Embryonic facial prominence (tissue), 1 donor: ENCODE results near the gene ZNF474.

Source experiments
- DNase-seq: peaks from one replicate; pipeline ENCODE4 v3.0.0-alpha.2; 2016; ENCODE audit errors: extremely low spot score

ZNF474 gene

DNA sequence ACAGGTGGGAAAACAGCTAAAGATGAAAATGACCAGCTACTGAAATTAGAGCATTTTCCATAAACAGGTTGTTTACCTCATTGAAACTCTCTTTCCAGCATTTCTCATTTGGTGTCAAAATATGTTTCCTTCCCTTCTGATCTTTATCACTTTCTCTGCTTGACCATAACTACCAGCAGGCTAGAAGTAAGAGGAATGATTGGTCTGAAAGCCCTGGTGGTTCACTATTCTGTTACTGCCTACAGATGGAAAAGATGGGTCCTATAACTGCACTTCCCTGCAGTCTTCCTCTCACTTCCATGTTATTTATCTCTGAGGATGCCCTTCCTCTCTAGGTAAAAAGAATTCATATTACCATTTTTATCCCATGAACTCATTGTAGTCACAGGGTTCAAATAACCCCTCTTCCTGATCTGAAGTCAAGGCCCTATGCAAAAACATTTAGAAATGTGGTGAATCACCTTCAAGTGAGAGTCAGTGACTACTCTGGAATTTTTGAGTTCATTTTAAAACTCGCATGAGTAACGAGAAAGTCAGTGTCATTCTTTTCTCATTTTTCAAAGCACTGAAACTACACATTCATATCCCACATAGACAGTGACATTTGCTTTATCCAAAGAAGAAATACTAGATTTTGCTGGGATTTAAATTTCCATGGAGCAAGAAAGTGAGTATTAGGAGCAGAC, 51.7 kb downstream of the ZNF474 start:
- no peak for DNase-seq

DNA sequence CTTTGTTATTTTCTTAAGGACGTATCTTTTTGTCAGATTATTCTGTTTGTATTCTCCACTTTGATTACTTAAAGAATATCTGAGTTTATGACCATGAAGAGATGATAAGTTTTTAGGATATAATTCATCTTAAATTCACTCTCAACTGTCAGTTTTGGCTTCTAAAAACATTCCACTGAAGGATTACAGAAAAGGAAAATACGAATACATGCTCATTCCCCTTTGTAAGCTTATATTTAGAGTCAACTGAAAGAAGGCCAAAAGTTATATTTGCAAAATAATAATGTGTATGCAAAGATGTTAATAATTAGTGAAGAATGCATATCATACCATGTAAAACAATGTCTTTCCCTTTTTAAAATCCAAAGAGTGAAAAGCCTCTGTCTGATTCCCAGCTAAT, 52.5 kb downstream of the ZNF474 start:
- no peak for DNase-seq

DNA sequence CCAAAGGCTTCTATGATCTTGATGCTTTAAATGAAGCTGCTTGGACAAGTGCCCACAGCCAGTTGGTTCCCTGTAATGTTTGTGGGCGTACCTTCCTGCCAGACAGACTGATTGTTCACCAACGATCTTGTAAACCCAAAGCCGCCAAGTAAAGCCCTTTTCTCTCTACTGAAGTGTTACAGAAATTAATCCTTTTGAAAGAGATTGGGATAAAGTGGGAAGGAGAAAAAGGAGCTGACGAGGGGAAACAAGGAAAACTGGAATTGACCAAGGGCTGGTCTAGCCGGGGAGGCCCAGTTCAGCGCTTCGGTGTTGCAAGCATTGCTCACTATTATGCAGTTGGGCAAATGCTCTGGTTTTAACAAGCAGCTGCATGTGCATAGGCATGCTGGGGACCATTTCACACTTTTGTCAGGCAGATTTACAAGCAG, 53.2 kb downstream of the ZNF474 start:
- DNase-seq = no peak

DNA sequence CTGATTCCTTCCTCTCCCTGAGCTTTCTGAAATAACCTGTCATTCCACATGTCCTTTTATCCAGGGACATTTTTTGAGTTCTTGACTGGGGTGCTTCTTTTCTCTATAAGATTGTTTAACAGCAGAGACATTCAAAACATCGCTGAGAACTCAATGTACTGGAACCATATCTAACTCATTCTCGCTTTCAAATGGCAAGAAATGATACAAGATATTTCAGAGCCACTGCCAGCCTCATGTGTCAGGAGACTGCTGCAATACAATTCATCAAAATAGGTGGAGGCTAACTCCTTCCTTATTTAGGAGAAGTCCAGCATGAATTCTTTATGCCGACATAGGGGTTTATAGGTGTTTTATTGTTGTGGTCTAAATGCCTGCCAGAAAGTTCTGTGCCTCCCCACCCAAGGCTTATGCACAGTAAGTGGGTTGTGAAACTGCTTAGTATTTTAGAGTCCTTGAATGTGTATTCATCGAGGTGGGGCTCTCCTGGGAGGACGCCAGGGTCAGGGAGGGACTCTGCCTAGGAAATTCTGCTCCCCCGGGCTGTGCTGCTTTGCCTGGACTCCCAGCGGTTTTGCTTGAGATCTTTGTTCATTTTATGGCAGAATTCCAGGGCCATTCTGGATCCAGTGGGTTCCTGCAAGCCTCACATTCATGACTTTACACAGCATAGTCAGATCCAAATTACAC, 53.9 kb downstream of the ZNF474 start:
- no peak for DNase-seq

DNA sequence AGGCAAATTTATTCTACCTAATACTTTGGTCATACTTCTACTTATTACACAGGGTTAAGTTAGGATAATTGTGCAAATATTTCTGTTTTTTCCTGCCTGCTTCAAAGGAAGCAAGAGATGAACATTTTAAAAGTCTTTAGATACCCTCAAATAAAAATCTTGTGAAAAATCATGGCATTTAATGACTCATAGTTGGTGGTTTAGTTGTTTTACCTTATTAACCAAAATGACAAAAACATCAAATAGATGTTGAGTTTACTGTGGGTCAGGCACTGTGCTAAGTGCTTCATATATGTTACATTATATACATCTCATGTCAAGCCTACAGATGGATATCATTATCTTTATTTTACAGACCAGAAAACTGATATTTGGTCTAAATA, 54.4 kb downstream of the ZNF474 start:
- DNase-seq = no peak

DNA sequence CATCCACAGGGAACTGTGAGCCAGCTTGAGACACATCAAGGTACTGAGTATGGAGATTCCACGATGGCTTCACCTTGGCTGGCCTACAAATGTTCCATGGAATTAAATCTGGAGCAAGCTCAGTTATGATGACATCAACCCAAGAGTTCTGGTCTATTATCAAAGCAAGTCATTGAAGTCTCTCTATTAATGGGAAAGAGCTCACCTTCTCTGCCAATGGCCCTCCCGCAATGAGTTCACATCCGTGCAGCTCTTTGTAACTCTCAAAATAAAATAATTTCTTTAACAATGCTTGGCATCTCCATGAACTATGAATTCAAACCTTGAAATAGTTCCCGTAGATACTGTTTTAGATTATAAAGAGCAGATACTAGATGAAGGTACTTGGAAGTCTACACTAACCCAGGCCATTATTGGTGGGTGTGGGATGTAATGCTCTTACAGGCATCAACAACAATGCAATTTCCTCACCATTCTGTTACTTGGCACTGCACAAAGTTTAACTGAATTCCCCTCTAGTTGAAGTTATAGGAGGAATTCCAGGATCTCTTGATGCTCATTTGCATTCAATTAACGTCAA, 55.4 kb downstream of the ZNF474 start:
- no peak for DNase-seq

DNA sequence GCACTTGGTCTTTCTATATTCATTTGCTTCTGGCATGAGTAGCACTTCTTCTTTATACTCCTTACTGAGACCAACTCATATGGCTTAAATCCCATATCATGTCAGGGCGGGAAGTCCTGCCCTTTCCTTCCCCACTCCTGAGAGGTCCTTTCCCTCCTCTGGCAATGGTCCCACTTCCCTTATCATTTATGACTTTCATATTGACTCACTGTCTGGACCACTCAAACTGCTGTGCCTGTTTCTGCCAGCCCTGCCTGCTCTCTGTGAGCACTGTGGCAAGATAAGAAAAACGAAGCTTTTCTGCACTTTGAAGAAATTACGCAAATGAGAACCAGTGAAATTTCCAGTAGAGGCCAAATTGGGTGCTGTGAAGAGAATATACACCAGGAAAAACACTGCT, 58.1 kb downstream of the ZNF474 start:
- no peak for DNase-seq

DNA sequence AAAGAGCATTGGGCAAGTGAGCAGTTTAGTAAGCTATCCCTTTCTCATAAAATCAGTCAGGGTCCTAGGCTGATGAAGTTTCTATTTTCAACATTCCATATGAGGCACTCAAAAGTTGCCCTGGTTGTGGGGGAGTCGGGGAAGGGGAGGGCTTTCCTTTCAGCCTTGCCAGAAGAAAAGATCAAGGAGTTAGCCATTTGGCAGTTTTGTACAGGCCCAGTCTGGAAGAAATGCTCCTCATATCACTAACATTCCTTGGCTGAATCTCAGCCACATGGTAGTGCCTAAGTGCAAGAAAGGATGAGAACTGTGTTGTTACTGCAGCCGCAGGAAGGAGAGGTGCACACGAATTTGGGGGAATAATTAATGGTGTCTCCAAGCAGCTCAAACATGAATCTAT, 60.8 kb downstream of the ZNF474 start:
- DNase-seq = no peak

DNA sequence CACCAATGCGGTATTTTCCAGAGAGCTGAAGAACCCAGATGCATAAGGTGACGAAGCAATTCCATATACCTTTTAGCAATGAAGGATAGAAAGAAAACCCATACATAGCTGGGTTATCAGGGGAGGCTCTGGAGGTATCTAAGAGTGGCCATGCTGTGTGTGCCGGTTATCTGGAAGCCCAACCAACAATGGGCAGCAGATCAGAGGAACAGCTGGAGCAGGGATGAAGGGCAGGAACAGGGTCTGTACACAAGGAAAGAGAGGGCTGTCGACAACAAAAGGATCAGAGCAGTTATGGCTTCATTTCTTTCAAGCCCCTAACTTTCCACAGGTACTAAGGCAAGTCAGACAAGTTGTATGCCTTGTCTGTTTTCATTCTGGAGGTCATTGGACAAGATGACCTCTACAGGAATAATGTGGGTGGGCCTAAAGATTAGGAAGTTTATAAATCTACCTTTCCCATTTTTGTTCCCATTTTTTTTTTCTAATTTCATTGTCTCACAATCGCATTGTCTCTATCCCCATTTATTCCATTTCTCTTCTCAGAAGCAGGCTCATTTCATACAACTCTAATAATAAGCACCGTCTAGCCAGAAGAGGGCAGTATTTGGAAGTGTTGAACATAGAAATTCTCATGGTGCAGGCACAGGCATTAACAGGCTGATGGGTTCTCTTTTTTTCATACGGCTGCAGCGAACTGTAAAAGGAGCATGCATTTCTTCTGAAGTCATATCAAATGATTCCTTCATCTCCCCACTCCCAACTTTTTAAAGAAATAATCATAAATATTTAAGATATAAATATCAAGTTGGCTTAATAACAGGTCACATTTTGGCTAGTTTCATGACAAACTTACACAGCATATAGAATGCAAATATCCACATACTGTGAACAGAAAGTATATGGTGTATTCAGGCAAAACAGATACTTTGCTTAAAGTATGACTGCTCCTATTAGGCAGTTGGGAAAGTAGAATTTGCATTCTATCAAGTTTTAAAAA, 63.5 kb downstream of the ZNF474 start:
- DNase-seq = peak; percentile 69

DNA sequence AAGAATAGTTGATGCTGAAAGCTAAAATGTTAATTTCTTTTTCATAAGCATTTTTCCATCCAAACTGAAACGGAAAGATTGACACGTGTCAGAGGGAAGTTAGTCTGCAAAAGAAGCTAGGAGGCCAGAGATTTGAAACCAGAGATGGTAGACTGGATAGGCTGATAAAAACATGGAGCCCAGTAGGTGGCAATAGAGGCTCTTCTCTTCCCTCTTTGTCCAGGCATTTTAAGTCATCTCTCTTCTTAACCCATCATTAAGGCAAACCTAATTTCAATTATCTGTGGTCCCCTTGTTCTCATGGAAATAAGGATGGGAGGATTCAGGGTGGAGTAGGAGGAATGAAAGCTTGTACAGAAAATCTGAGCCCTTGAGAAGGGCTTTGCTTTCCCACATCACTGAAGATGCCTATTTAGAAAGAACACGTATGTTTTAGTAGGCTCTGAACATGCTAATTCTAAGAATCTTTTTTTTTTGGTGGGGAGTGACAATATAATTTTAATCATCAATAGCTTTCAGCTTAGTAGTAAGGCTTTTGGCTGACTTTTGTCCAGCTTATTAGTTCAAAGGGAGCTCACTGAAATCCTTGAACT, 66.6 kb downstream of the ZNF474 start:
- DNase-seq = peak; percentile 77

DNA sequence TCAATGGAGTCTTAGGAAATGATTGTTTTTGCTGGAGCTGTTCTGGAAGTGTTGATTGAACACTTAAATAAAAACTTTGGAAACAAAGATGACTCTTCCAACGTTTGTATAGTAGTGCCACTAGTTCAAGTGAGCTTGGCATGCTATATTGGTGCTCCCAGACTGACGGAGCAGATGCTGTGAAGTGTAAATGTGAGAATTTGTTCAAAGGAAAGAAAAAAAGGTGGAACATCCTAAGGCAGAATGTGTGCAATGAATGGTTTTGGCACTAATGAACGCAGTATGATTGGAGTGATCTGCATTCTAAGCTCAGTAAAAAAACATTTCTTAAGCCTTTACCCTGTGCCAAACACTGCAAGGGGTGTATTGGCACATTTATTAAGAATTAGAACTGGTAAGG, 69.8 kb downstream of the ZNF474 start:
- DNase-seq = no peak

DNA sequence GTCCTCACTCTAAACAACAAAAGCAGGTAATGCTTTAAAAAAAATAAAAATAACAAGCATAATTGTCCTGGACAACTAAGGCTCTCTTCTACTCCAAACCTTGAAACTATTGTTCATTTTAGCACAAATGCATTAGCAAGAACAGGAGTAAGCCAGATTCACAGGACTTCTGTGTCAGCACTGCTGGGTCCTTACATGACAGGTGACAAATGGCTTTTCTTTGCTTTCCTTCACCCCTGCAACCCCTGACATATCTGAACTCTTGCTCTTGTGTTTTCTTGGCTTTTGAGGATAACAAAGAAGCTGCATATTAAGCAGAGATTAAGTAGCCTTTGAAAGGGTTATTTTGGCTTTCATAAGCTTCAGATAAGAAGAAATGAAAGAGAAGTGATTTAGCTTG, 71.1 kb downstream of the ZNF474 start:
- no peak for DNase-seq

DNA sequence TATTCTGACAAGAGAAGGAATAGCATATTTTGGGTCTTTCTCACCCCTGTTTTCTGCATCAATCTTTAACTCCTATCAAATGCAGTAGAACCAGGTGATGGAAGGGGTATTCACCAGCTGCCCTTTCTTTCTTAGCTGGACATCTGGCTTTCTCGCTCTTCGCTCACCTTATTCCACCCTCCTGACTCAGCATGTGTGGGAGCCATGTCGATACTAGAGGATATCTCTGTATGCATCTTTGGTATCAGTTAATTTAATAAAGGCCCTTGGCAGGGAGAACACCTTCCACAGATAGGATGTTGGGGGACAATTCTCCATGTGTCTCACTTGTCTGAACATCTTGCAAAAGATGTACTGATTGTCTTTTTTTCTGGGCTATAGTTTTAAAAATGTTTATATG, 71.5 kb downstream of the ZNF474 start:
- DNase-seq = no peak

DNA sequence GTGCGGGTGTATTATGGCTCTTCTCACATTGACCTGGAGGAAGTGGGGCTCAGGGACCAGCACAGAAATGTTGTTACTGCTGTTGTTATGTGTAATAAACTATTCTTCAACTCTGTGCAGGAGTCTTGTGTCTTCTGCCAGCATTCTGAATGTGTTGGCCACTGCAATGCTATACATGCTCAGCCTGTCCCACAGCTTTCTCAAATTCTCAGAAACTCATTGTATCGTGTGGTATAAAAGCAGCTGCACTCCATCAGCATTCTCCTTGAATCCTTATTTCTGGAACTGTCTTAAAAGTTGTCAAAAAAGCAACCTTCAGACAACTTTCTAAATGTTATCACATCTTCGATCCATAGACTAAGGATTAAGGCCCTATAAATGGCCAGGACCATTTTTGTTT, 72.0 kb downstream of the ZNF474 start:
- DNase-seq = no peak

DNA sequence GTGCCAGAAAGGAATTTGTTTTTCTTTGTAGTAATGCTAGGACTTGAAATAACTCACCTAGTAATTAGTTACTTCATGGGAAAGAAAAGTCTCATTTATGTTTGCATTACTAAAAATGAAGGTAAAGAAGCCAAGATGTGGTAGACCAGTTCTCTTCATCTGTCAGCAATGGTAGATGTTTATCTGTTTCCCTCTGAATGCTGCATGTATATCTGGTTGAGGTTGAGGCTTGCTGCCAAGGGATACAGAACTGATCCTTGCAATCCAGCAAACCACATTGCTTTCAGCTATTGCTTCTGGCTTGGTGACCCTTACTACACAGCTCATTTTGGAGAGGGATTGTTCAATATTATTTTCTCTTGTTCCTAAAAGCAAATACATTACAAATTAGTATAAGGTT, 73.6 kb downstream of the ZNF474 start:
- DNase-seq = no peak
